ENCODE measurements around the gene KIFAP3. TPM values are rescaled to one million over a fixed set of nuclear protein-coding genes. Genes with fewer than 3 reads are reported as not detected.

The KIFAP3 gene
- total and polyA plus RNA-seq, 4 experiments from 2014 or later, result 16.1 to 22.2 (median 18.5) TPM

- Histone ChIP-seq H3K27me3 (ENCODE audit: insufficient read depth, low read length) (no peaks in the 10 kb centered on the region), H3K27ac (ENCODE audit: low read depth, low read length) (no peak overlapping the region), H3K9me3 (ENCODE audit: control insufficient read depth in 1 of 2, low read length in 2 of 2) (no peaks in the 10 kb centered on the region), H3K36me3 (ENCODE audit: insufficient read depth, low read length) (no peaks in the 10 kb centered on the region), H3K4me1 (ENCODE audit: insufficient read depth, low read length) (peaks cover 25% of the 10 kb centered on the region), H3K4me3 (ENCODE audit: low read length in 2 of 2) (no peak overlapping the region)
- Mint-ChIP-seq H3K27me3 (peaks cover 2 to 4% of the 10 kb centered on the region in 2 donors), H3K27ac (peak overlapping the region in 2 of 7 donors; percentile 23 to 39), H3K4me1 (peaks cover 17 to 30% (median 24%) of the 10 kb centered on the region in 4 donors), H3K9me3 (peaks cover 0 to 2% (median 0%) of the 10 kb centered on the region in 8 donors), H3K4me3 (peak overlapping the region in 1 of 8 donors; percentile 16), H3K36me3 (peaks cover 0 to 9% of the 10 kb centered on the region in 2 donors)
- intact Hi-C loops (cut with micrococcal nuclease), result loop anchor here (10.0 kb wide), 2 partner anchors 1551 to 1889 kb away; partner anchors contain the start of gene METTL13
- ChIA-PET POLR2A (ENCODE audit: partially characterized antibody) (no interaction called here), CTCF (ENCODE audit: partially characterized antibody) (no interaction called here)
- no peak for DNase-seq
Measured at GRCh38 chr1:169896013-169896412, 178.5 kb downstream of the KIFAP3 start.

- Mint-ChIP-seq H3K27me3 (peaks cover 2% of the 10 kb centered on the region in 2 donors), H3K27ac (peak overlapping the region; percentile 97 to 100 (median 100)), H3K4me3 (peak overlapping the region; percentile 92 to 97 (median 94)), H3K36me3 (peaks cover 0 to 11% of the 10 kb centered on the region in 2 donors), H3K4me1 (peaks cover 27 to 43% (median 35%) of the 10 kb centered on the region in 4 donors), H3K9me3 (peaks cover 0 to 2% (median 0%) of the 10 kb centered on the region in 8 donors)
- no peaks in the 10 kb centered on the region for H3K27me3 ChIP-seq (ENCODE audit: insufficient read depth, low read length)
- H3K4me1 ChIP-seq (ENCODE audit: insufficient read depth, low read length), result peaks cover 39% of the 10 kb centered on the region
- H3K36me3 ChIP-seq (ENCODE audit: insufficient read depth, low read length), result no peaks in the 10 kb centered on the region
- intact Hi-C loops (cut with micrococcal nuclease), result loop anchor here (1.0 to 10.0 kb wide), 7 partner anchors 100 to 1890 kb away; partner anchors contain the start of genes GORAB, KIFAP3, METTL13 and METTL18
- H3K4me3 ChIP-seq (ENCODE audit: low read length in 2 of 2), result peak overlapping the region; percentile 58 to 86
- ChIA-PET CTCF (ENCODE audit: partially characterized antibody) (interaction anchor here (1.0 to 1.5 kb wide), 5 partner anchors 9 to 1419 kb away, joined by 3 to 6 read pairs (median 5); partner anchors contain the start of genes FMO4 and METTL18), POLR2A (ENCODE audit: partially characterized antibody) (interaction anchor here (0.6 to 5.0 kb wide), 20 partner anchors 8 to 1958 kb away, joined by 3 to 59 read pairs (median 4); partner anchors contain the start of genes DCAF6, FMO4, GORAB and KIFAP3)
- DNase-seq, result no peak
- H3K9me3 ChIP-seq (ENCODE audit: control insufficient read depth in 1 of 2, low read length in 2 of 2), result no peaks in the 10 kb centered on the region
- H3K27ac ChIP-seq (ENCODE audit: low read depth, low read length), result peak overlapping the region; percentile 98
Measured at GRCh38 chr1:169894424-169895145, 179.9 kb downstream of the KIFAP3 start.

DNA sequence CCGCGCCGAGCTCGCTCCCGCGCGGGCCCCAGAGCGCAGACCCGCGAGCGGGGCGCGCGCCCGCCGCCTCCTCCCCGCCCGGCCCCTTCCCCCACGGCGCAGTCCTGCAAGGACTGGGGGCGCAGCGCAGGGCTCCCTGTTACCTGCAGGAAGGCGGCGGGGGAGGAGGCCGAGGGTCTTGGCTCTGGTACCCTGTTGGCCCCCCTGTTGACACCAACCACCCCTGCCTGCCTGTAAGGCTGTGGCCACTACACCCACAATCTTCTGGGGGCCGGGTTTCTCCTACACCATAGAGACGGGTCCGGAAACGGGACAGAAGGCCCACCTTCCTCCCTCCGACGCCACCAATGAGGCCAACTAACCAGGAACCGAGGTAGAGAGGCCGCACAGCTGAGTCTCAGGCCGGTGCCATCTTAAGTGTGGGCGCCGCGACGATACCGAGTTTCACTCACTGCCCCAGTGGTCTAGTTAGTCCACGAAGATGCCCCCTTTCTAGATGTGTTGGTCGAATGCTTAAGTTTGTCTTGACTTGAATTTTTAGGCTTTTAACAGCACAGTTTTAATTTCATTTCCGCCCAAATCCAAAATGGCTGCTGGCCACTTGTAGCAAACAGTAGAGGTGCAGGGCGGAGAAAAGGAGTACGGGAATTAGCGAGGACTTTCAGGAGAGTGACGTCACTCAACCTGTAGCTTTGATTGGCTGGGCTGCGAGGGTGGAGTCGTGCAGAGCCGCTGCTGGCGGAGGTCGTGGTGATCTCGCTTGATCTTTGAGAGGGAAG lies 180.7 kb downstream of the KIFAP3 start, which contains the start of gene SCYL3:
Gene SCYL3, minus strand, starts transcription at position 252 of the 779 bp plus-strand sequence. CDS start 5,056 bp downstream, outside the sequence.
- Histone ChIP-seq H3K4me1 (ENCODE audit: insufficient read depth, low read length) (peaks cover 45% of the 10 kb centered on the region), H3K27ac (ENCODE audit: low read depth, low read length) (peak within 1 kb of the TSS; percentile 98), H3K36me3 (ENCODE audit: insufficient read depth, low read length) (no peaks in the 10 kb centered on the region), H3K27me3 (ENCODE audit: insufficient read depth, low read length) (no peaks in the 10 kb centered on the region), H3K4me3 (ENCODE audit: low read length in 2 of 2) (peak within 1 kb of the TSS; percentile 58 to 86), H3K9me3 (ENCODE audit: control insufficient read depth in 1 of 2, low read length in 2 of 2) (no peaks in the 10 kb centered on the region)
- peak; percentile 96 to 97 (median 96) for DNase-seq
- intact Hi-C loops (cut with micrococcal nuclease), result loop anchor here (1.0 to 10.0 kb wide), 11 partner anchors 35 to 1958 kb away; partner anchors contain the start of genes BLZF1, DCAF6, GORAB and KIFAP3
- CTCF ChIA-PET (ENCODE audit: partially characterized antibody), result interaction anchor here (1.0 to 1.7 kb wide), 9 partner anchors 9 to 1420 kb away, joined by 3 to 7 read pairs (median 4); partner anchors contain the start of genes FMO4, KIFAP3 and METTL18
- peaks cover 0 to 13% of the 10 kb centered on the region in 2 donors for H3K36me3 Mint-ChIP-seq
- peak within 1 kb of the TSS; percentile 92 to 97 (median 94) for H3K4me3 Mint-ChIP-seq
- H3K27ac Mint-ChIP-seq, result peak within 1 kb of the TSS; percentile 97 to 100 (median 100)
- peaks cover 0 to 2% of the 10 kb centered on the region in 2 donors for H3K27me3 Mint-ChIP-seq
- POLR2A ChIA-PET (ENCODE audit: partially characterized antibody), result interaction anchor here (0.6 to 5.0 kb wide), 24 partner anchors 8 to 1958 kb away, joined by 3 to 59 read pairs (median 4); partner anchors contain the start of genes DCAF6, FMO4, GORAB and KIFAP3
- H3K4me1 Mint-ChIP-seq, result peaks cover 34 to 50% (median 42%) of the 10 kb centered on the region in 4 donors
- peaks cover 0 to 2% (median 0%) of the 10 kb centered on the region in 8 donors for H3K9me3 Mint-ChIP-seq

GRCh38 chr1:169892927-169893644 lies 181.4 kb downstream of the KIFAP3 start:
- Mint-ChIP-seq H3K4me3 (peak overlapping the region; percentile 81 to 97 (median 92)), H3K9me3 (peaks cover 0 to 2% (median 0%) of the 10 kb centered on the region in 8 donors), H3K4me1 (peaks cover 40 to 58% (median 47%) of the 10 kb centered on the region in 4 donors), H3K27ac (peak overlapping the region; percentile 88 to 97 (median 94)), H3K36me3 (peaks cover 3 to 19% of the 10 kb centered on the region in 2 donors), H3K27me3 (peaks cover 0 to under 1% of the 10 kb centered on the region in 2 donors)
- Histone ChIP-seq H3K4me3 (ENCODE audit: low read length in 2 of 2) (peak overlapping the region; percentile 58 to 59), H3K27ac (ENCODE audit: low read depth, low read length) (peak overlapping the region; percentile 98), H3K36me3 (ENCODE audit: insufficient read depth, low read length) (peaks cover 3% of the 10 kb centered on the region), H3K27me3 (ENCODE audit: insufficient read depth, low read length) (no peaks in the 10 kb centered on the region), H3K4me1 (ENCODE audit: insufficient read depth, low read length) (peaks cover 52% of the 10 kb centered on the region), H3K9me3 (ENCODE audit: control insufficient read depth in 1 of 2, low read length in 2 of 2) (no peaks in the 10 kb centered on the region)
- intact Hi-C loops (cut with micrococcal nuclease), result loop anchor here (1.0 to 10.0 kb wide), 7 partner anchors 36 to 1957 kb away; partner anchors contain the start of genes BLZF1, DCAF6, METTL13 and SFT2D2
- DNase-seq, result peak in 2 of 5 donors; percentile 30 to 47
- CTCF ChIA-PET (ENCODE audit: partially characterized antibody), result interaction anchor here (1.2 to 1.7 kb wide), 5 partner anchors 13 to 183 kb away, joined by 4 to 7 read pairs (median 4); partner anchors contain the start of genes KIFAP3 and METTL18
- POLR2A ChIA-PET (ENCODE audit: partially characterized antibody), result interaction anchor here (0.6 to 5.0 kb wide), 17 partner anchors 7 to 1592 kb away, joined by 3 to 59 read pairs (median 6); partner anchors contain the start of genes FMO4, GORAB, KIFAP3 and METTL18

DNA sequence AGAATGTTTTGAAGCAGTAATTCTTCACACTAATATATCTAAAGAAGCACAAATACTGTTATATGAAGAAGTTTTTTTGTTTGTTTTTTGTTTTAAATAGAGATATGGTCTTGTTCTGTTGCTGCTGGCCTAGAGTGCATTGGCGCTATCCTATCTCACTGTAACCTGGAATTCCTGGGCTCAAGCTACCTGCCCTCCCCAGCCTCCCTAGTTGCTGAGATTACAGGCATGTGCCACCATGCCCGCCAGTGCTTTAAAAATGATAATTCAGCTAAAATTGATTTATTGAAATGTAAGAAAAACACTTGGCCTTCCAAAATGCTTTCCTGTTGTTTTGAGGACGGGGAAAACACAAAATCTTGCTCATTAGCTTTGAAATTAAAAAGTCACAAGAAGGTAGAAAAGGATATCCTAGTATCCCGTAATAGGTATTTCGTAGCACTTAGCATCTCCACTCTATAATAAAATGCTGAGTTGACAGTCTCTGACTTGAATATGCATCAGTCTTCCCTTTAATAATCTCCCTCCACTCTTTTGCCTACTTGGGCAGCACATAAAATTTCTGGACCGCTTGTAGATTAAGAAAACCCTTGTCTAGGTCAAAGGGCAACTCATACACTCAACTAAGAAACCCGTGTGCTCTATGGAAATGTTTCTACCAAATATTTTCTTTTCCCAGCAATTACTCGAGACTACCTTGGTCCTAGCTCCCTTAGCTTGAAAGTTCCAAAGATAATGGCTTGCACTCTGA lies 182.1 kb downstream of the KIFAP3 start:
- peaks cover 8 to 23% of the 10 kb centered on the region in 2 donors for H3K36me3 Mint-ChIP-seq
- Histone ChIP-seq H3K4me3 (ENCODE audit: low read length in 2 of 2) (peak overlapping the region; percentile 58 to 59), H3K27ac (ENCODE audit: low read depth, low read length) (peak overlapping the region; percentile 98), H3K4me1 (ENCODE audit: insufficient read depth, low read length) (peaks cover 53% of the 10 kb centered on the region), H3K27me3 (ENCODE audit: insufficient read depth, low read length) (no peaks in the 10 kb centered on the region), H3K9me3 (ENCODE audit: control insufficient read depth in 1 of 2, low read length in 2 of 2) (no peaks in the 10 kb centered on the region), H3K36me3 (ENCODE audit: insufficient read depth, low read length) (peaks cover 6% of the 10 kb centered on the region)
- CTCF ChIA-PET (ENCODE audit: partially characterized antibody), result interaction anchor here (1.3 to 1.7 kb wide), 3 partner anchors 14 to 184 kb away, joined by 4 to 7 read pairs (median 5); partner anchors contain the start of gene KIFAP3
- H3K27me3 Mint-ChIP-seq, result no peaks in the 10 kb centered on the region
- H3K4me3 Mint-ChIP-seq, result peak overlapping the region; percentile 72 to 97 (median 92)
- intact Hi-C loops (cut with micrococcal nuclease), result loop anchor here (2.0 to 10.0 kb wide), 6 partner anchors 36 to 1892 kb away; partner anchors contain the start of genes BLZF1, METTL13, SFT2D2 and TIPRL
- DNase-seq, result peak in 1 of 5 donors; percentile 16
- POLR2A ChIA-PET (ENCODE audit: partially characterized antibody), result interaction anchor here (0.9 to 5.0 kb wide), 10 partner anchors 10 to 1592 kb away, joined by 4 to 59 read pairs (median 16); partner anchors contain the start of genes GORAB, KIFAP3, METTL18 and PRRC2C
- peak overlapping the region; percentile 88 to 97 (median 94) for H3K27ac Mint-ChIP-seq
- H3K9me3 Mint-ChIP-seq, result peaks cover 0 to 2% (median 0%) of the 10 kb centered on the region in 8 donors
- H3K4me1 Mint-ChIP-seq, result peaks cover 40 to 58% (median 48%) of the 10 kb centered on the region in 4 donors
